ENCODE data around the gene KCNJ11. TPM values are rescaled to one million over a fixed set of nuclear protein-coding genes. Genes with fewer than 3 reads are reported as not detected.

Gene KCNJ11
- total and polyA plus RNA-seq, 10 of the 15 experiments (the other 5 are each of a cell fraction or from before 2014, with no cell fraction given): 0.06 to 0.56 (median 0.21) TPM; not detected in 6

DNA sequence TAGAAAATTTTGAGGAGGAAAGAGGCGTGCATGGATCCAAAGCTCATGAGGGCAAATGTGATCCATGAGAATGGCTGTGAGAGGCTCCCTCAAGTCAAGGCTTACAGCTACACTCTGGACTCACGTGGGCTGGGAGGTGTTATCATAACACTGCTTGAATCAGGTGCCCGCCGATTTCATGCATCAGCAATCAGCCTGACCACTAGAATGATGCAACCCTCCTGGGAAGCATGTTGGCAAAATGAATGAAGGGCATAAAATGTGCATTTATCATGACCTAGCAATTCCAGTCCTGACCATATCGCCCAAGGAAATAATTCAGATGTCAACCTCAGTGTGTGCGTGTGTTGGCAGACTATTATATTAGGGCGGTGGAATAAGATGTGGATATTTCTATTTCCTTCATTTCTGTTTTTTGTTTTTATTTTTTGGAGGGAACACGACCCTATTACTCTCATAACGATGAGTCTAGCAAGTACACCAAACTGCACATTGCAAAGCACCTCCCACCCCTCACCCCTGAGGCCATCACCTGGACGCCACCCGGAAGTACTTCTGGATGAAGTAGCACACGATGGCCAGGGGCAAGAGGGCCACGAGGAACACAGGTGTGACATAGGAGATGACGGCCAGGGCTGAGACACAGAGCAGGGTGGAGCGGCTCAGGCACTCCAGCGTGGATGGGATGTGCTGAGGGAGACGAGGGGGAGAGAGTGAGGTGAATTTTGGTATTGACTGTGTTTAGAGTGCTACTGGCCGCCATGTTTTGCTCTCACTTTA, 15.7 kb upstream of the KCNJ11 start (continued):
- TF ChIP-seq SUPT20H (IDR thresholded peaks at IDR 0.05; ENCODE audit: borderline replicate concordance, control insufficient read depth, low read depth, low read length) (no peak), YY1 (IDR thresholded peaks at IDR 0.05; ENCODE audit: low read depth, low read length) (no peak), RELA (IDR thresholded peaks at IDR 0.05; ENCODE audit: borderline replicate concordance, partially characterized antibody) (no peak), NKRF (conservative IDR thresholded peaks at IDR 0.05) (no peak), MEF2B (IDR thresholded peaks at IDR 0.05; ENCODE audit: partially characterized antibody, poor library complexity, severe bottlenecking) (no peak), ZNF274 (IDR thresholded peaks at IDR 0.05; ENCODE audit: insufficient read depth, insufficient read length) (no peak), YBX1 (IDR thresholded peaks at IDR 0.05) (no peak), BCL11A (IDR thresholded peaks at IDR 0.05; ENCODE audit: low read depth, low read length) (no peak), ESRRA (IDR thresholded peaks at IDR 0.05; ENCODE audit: low read length) (no peak)
- TF ChIP-seq, protein P1, sequence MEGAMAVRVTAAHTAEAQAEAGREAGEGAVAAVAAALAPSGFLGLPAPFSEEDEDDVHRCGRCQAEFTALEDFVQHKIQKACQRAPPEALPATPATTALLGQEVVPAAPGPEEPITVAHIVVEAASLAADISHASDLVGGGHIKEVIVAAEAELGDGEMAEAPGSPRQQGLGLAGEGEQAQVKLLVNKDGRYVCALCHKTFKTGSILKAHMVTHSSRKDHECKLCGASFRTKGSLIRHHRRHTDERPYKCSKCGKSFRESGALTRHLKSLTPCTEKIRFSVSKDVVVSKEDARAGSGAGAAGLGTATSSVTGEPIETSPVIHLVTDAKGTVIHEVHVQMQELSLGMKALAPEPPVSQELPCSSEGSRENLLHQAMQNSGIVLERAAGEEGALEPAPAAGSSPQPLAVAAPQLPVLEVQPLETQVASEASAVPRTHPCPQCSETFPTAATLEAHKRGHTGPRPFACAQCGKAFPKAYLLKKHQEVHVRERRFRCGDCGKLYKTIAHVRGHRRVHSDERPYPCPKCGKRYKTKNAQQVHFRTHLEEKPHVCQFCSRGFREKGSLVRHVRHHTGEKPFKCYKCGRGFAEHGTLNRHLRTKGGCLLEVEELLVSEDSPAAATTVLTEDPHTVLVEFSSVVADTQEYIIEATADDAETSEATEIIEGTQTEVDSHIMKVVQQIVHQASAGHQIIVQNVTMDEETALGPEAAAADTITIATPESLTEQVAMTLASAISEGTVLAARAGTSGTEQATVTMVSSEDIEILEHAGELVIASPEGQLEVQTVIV (IDR thresholded peaks at IDR 0.05; ENCODE audit: borderline replicate concordance, partially characterized antibody): no peak
